ENCODE data around the gene FBXO45.
"Not testable (repeated sequence)": the region's sequence is repeated elsewhere in the genome, so short reads cannot be mapped to it uniquely, and the experiment has no call there.

Gene FBXO45, protein sequence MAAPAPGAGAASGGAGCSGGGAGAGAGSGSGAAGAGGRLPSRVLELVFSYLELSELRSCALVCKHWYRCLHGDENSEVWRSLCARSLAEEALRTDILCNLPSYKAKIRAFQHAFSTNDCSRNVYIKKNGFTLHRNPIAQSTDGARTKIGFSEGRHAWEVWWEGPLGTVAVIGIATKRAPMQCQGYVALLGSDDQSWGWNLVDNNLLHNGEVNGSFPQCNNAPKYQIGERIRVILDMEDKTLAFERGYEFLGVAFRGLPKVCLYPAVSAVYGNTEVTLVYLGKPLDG

DNA sequence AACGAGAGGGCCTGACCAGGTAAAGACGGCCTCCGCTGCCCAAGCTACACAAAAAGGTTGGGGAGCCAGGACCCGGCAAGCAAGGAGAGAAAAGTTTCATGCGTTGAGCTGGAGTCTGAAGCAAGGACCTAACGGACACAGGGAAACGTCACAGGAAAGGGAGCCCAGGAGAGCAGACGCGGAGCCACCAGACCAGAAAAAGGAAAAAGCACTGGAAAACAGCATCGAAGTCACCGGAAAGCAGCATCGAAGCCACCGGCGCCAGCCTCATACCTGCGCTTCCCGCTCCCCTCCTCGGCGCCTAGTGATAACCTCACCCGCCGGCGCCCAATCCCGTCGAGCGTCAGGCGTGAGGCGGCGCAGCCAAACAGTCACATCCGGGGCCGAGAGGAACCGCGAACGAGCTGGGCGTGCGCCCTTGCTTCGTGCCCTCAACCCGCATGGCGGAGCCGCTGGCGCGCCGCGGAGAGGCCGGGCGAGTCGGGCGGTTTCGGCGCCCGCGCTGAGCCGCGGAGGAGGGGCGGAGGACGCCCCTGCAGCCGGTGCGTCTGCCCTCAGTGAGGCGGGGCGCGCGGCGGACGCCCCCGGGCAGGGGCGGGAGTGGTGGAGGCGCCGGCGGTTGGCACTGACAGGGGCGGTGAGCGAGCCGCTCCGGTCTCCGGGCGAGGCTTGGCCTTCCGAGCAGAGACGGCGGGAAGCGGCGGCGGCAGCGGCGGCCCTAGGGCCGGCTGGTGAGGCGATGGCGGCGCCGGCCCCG lies at the start of gene FBXO45, which contains the start of gene WDR53:
TSS of gene FBXO45 (plus strand) at position 415 of the 757 bp plus-strand sequence. CDS start at position 740, 325 bp downstream.
TSS of gene WDR53 (minus strand) at position 309 of the 757 bp plus-strand sequence. CDS start 7,079 bp downstream, outside the sequence.
- CTCF ChIA-PET: interaction anchor here (0.9 to 2.5 kb wide), 8 partner anchors 11 to 373 kb away, joined by 3 to 7 read pairs (median 4); partner anchors contain the start of gene NCBP2
- peak; percentile 98 for DNase-seq (ENCODE audit: extremely low spot score)
- POLR2A ChIA-PET: interaction anchor here (0.6 kb wide), 1 partner anchor 248 kb away, joined by 3 read pairs; no protein-coding TSS in a partner anchor
- TF ChIP-seq CTCF (IDR thresholded peaks at IDR 0.05; ENCODE audit: control extremely low read depth, extremely low read depth, low read depth, missing control alignments): no peak

DNA sequence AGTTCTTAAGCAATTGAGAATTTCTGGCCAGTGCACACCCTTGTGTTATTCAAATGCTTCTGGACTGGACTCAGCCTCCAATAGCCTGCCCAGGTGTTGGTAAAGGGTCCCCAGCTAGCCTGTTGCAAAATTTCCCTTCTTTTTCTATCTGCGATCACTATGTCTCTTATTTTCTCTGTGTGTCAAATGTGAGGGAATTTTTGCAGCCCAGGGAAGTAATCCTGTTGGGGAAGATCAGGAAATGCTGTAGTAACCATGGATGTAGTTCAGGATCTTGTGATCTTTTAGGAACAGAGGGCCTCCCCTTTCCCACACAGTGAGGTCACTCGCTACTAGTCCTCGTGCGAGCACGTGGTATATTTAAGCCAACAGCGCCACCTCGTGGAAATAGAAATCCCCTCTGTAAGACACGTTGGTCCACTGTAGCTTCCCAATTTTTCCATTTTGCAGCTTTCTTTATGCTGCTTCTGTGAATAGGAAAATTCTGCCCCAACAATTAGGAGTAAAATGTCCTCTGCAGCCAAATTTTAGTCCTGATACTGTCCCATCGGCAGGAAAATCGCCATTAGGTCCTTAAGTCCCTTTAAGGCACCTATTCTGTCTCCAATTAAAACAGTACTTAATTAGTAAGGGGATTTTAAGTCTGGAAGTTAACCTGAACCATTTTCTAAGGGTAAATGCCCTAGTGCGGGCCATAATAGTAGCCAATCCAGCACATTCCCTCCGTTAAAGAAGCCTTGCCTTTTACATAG lies 49.3 kb upstream of the FBXO45 start:
- ChIA-PET POLR2A (no interaction called here), CTCF (interaction anchor here (0.7 to 1.1 kb wide), 3 partner anchors 33 to 265 kb away, joined by 3 read pairs; no protein-coding TSS in a partner anchor)
- peak; percentile 32 for TF ChIP-seq CTCF (IDR thresholded peaks at IDR 0.05; ENCODE audit: control extremely low read depth, extremely low read depth, low read depth, missing control alignments)
- no peak for DNase-seq (ENCODE audit: extremely low spot score)

- TF ChIP-seq CTCF (IDR thresholded peaks at IDR 0.05; ENCODE audit: control extremely low read depth, extremely low read depth, low read depth, missing control alignments): no peak
- no peak for DNase-seq (ENCODE audit: extremely low spot score)
- ChIA-PET POLR2A (no interaction called here), CTCF (interaction anchor here (0.7 to 1.5 kb wide), 4 partner anchors 9 to 265 kb away, joined by 3 to 7 read pairs (median 4); no protein-coding TSS in a partner anchor)
Measured at GRCh38 chr3:196519718-196520082, 48.8 kb upstream of the FBXO45 start.

DNA sequence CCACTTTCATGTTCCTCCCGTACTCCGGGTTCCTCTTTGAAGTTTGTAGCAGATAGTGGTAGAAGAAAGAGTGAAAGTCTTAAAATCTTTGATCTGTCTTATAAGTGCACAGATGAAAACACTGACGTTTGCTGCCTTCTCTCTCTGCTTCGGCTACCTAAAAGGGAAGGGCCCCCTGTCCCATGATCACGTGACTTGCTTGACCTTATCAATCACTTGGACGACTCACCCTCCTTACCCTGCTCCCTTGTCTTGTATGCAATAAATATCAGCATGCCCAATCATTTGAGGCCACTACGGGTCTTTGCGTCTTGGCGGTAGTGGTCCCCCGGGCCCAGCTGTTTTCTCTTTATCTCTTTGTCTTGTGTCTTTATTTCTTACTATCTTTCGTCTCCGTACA lies 47.2 kb upstream of the FBXO45 start:
- DNase-seq (ENCODE audit: extremely low spot score); POLR2A ChIA-PET: not testable (repeated sequence)
- CTCF ChIA-PET: interaction anchor here (1.5 to 3.0 kb wide), 8 partner anchors 8 to 267 kb away, joined by 5 to 14 read pairs (median 7); partner anchors contain the start of gene RNF168

DNA sequence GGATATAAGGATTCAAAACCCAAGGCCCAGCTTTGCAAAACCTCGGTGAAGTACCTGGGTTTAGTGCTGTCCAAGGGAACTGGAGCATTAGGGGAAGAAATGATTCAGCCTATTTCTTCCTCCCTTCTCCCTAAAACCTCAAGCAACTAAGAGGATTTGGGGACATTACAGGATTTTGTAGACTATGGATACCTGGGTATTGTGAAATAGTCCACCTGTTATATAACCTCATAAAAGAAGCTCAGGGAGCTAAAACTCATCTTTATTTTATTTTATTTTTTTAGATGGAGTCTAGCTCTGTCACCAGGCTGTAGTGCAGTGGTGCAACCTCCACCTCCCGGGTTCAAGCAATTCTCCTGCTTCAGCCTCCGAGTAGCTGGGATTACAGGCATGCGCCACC lies 44.6 kb upstream of the FBXO45 start:
- DNase-seq (ENCODE audit: extremely low spot score): no peak
- ChIA-PET POLR2A (no interaction called here), CTCF (interaction anchor here (0.9 to 3.0 kb wide), 7 partner anchors 11 to 269 kb away, joined by 3 to 14 read pairs (median 4); no protein-coding TSS in a partner anchor)
- no peak for TF ChIP-seq CTCF (IDR thresholded peaks at IDR 0.05; ENCODE audit: control extremely low read depth, extremely low read depth, low read depth, missing control alignments)

DNA sequence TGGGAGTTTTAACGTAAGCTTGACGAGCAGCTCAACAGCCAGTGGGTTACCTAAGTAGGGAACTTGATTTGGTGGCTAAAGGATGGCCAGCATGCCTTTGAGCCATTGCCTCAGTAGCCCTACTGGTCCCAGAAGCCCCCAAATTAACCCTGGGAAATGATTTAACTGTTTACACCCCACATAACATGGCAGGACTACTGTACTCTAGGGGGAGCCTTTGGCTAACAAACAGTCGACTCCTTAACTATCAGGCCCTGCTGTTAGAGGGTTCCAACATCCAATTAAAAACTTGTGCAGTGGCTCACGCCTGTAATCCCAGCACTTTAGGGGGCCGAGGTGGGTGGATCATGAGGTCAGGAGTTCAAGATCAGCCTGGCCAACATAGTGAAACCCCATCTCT lies 43.9 kb upstream of the FBXO45 start:
- ChIA-PET CTCF (interaction anchor here (1.0 to 3.0 kb wide), 6 partner anchors 21 to 270 kb away, joined by 3 to 14 read pairs (median 4); partner anchors contain the start of genes FBXO45, RNF168 and WDR53), POLR2A (no interaction called here)
- TF ChIP-seq CTCF (IDR thresholded peaks at IDR 0.05; ENCODE audit: control extremely low read depth, extremely low read depth, low read depth, missing control alignments): no peak
- no peak for DNase-seq (ENCODE audit: extremely low spot score)

Measured in GM10248 (cell line).